Measurements from ENCODE around the gene CIPC.

DNA sequence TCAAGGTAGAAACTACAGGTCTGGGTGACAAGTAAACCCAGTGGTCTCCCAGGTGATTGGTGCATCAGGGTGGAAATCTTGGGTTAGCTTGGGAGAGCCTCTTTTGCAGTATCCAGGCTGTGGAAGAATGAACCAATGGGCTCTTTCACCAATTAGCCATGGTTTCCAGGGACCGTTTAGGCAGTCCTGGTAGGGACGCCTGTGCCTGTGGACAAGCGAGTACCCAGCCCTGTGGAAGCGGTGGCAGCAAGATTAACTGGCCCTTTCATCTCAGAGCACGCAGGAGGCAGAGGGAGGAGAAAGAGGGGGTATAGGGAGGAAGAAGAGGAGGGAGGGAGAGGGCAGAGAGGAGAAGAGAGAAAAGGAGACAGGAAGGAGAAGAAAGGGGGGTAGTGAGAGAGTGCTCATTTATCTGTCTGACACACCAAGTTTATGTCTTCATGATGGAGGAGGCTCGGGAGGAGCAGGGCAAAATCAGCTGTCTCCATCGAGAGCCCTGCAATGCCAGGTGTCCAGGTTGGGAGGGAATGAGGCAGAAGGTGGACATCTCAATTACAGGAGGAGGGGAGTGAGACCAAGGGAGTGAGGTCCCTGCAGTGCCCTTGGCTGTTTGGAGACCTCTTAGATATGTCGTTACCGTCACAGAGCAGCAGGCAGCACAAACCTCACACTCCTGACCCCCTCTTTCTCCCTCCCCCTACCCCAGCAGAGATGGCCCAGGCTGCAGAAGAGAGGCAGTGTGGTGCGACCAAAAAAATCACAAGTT, 48.1 kb downstream of the CIPC start:
- TF ChIP-seq, protein P1, sequence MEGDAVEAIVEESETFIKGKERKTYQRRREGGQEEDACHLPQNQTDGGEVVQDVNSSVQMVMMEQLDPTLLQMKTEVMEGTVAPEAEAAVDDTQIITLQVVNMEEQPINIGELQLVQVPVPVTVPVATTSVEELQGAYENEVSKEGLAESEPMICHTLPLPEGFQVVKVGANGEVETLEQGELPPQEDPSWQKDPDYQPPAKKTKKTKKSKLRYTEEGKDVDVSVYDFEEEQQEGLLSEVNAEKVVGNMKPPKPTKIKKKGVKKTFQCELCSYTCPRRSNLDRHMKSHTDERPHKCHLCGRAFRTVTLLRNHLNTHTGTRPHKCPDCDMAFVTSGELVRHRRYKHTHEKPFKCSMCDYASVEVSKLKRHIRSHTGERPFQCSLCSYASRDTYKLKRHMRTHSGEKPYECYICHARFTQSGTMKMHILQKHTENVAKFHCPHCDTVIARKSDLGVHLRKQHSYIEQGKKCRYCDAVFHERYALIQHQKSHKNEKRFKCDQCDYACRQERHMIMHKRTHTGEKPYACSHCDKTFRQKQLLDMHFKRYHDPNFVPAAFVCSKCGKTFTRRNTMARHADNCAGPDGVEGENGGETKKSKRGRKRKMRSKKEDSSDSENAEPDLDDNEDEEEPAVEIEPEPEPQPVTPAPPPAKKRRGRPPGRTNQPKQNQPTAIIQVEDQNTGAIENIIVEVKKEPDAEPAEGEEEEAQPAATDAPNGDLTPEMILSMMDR (conservative IDR thresholded peaks at IDR 0.05; ENCODE audit: low read length) = no peak
- TF ChIP-seq EZH2phosphoT487 (IDR thresholded peaks at IDR 0.05; ENCODE audit: borderline replicate concordance, low read depth, low read length) = no peak
